Fibroblast of upper back skin (primary cell): ENCODE data around the gene IGBP1.
"Not testable (repeated sequence)": the region's sequence is repeated elsewhere in the genome, so short reads cannot be mapped to it uniquely, and the experiment has no call there.

Experiments
- DNase-seq: peaks from one replicate; pipeline ENCODE4 v3.0.0-alpha.2; 2013

The IGBP1 gene

GRCh38 chrX:70133303-70134115, at the start of gene IGBP1:
Gene IGBP1, plus strand, starts transcription at chrX:70133447. Its CDS starts 501 bp downstream, at chrX:70133948.
- peak; percentile 82 for DNase-seq

GRCh38 chrX:70084592-70085240, 48.5 kb upstream of the IGBP1 start:
- DNase-seq: no peak

- peak; percentile 42 for DNase-seq
Observed at GRCh38 chrX:70087857-70088630, 45.2 kb upstream of the IGBP1 start.

- DNase-seq: no peak
Observed at GRCh38 chrX:70088751-70089150, 44.5 kb upstream of the IGBP1 start.

GRCh38 chrX:70089604-70090297, 43.5 kb upstream of the IGBP1 start:
- DNase-seq: peak; percentile 74

- no peak for DNase-seq
Observed at GRCh38 chrX:70092247-70092646, 41.0 kb upstream of the IGBP1 start.

GRCh38 chrX:70096052-70096451, 37.2 kb upstream of the IGBP1 start:
- DNase-seq: peak; percentile 18

- no peak for DNase-seq
Observed at GRCh38 chrX:70105229-70105628, 28.0 kb upstream of the IGBP1 start.

GRCh38 chrX:70111436-70112026, 21.7 kb upstream of the IGBP1 start:
- not testable (repeated sequence) for DNase-seq

GRCh38 chrX:70117738-70118137, 15.5 kb upstream of the IGBP1 start:
- DNase-seq: no peak

GRCh38 chrX:70123014-70123413, 10.2 kb upstream of the IGBP1 start:
- DNase-seq: not testable (repeated sequence)

- DNase-seq: no peak
Observed at GRCh38 chrX:70124678-70125077, 8.6 kb upstream of the IGBP1 start.

GRCh38 chrX:70128071-70128470, 5.2 kb upstream of the IGBP1 start:
- no peak for DNase-seq

GRCh38 chrX:70129816-70130215, 3.4 kb upstream of the IGBP1 start:
- no peak for DNase-seq

- DNase-seq: no peak
Observed at GRCh38 chrX:70132224-70132623, 1.0 kb upstream of the IGBP1 start.

GRCh38 chrX:70132877-70133302, 357 bp upstream of the IGBP1 start:
- DNase-seq: no peak

- no peak for DNase-seq
Observed at GRCh38 chrX:70134116-70134477, 850 bp downstream of the IGBP1 start.

- no peak for DNase-seq
Observed at GRCh38 chrX:70138622-70139021, 5.4 kb downstream of the IGBP1 start.

- DNase-seq: no peak
Observed at GRCh38 chrX:70139736-70140135, 6.5 kb downstream of the IGBP1 start.

- no peak for DNase-seq
Observed at GRCh38 chrX:70141373-70141772, 8.1 kb downstream of the IGBP1 start.

GRCh38 chrX:70166601-70167590, 33.6 kb downstream of the IGBP1 start:
- DNase-seq: peak; percentile 55
